Endothelial cell of umbilical vein (primary cell): ENCODE results near the gene SFSWAP. TPM values are rescaled to one million over a fixed set of nuclear protein-coding genes. Genes with fewer than 3 reads are reported as not detected.

Experiments
- BruUV-seq: library from RNA; stranded (reverse); fragments of 400-500 nt; replicated peaks from 2 replicates; lab custom pipeline; 2021; lab: Mats Ljungman, UMichigan
- CTCF ChIA-PET: fragments of 300-600, 350-600 bp; sonication (Branson Sonifier 250); formaldehyde crosslinking; loops from one replicate; lab custom pipeline; 2021; ENCODE audit warnings: antibody characterized with exemption, inconsistent platforms; lab: Charles Lee
- POLR2A ChIA-PET: fragments of 300-600, 350-600 bp; sonication (Branson Sonifier 250); formaldehyde crosslinking; loops from one replicate; lab custom pipeline; 2021; ENCODE audit warnings: antibody characterized with exemption, inconsistent platforms; lab: Charles Lee
- DNase-seq: peaks from one replicate; pipeline ENCODE4 v3.0.0-alpha.2; 2011; ENCODE audit warnings: low read depth, low spot score
- FAIRE-seq: peaks from 2 replicates; lab custom pipeline; 2011; peaks lifted over from hg19 to GRCh38; lab: Jason Lieb, UNC
- H2AFZ ChIP-seq: 2 replicates; pipeline ENCODE4 v1.6.0; 2012; ENCODE audit warnings: low read depth, low read length, control low read depth, inconsistent platforms
- H3K27ac ChIP-seq: 2 replicates; pipeline ENCODE4 v1.5.1; 2011; ENCODE audit warnings: low read depth, mild to moderate bottlenecking, control low read depth, low read length, moderate library complexity; ENCODE audit not compliant: insufficient read depth
- H3K27me3 ChIP-seq, 2 experiments: 2 replicates each; pipeline versions ENCODE4 v1.6.0 to v1.6.1; 2011; ENCODE audit warnings: low read length in 2 of 2, mixed read lengths in 1 of 2; ENCODE audit not compliant: control insufficient read depth in 2 of 2, insufficient read depth in 2 of 2
- H3K36me3 ChIP-seq, 2 experiments: 2 replicates in 1 of 2; 3 replicates in 1 of 2; pipeline ENCODE4 v1.5.1; 2011; ENCODE audit warnings: low read length in 2 of 2, mild to moderate bottlenecking in 1 of 2, moderate library complexity in 1 of 2; ENCODE audit not compliant: control insufficient read depth in 2 of 2, insufficient read depth in 2 of 2; ENCODE audit errors: extremely low read depth in 1 of 2
- H3K4me1 ChIP-seq: 3 replicates; pipeline ENCODE4 v1.5.1; 2011; ENCODE audit warnings: mild to moderate bottlenecking, low read length; ENCODE audit not compliant: control insufficient read depth, insufficient read depth; ENCODE audit errors: extremely low read depth
- H3K4me2 ChIP-seq: 2 replicates; pipeline ENCODE4 v1.6.1; 2011; ENCODE audit warnings: low read length, control low read depth, mixed read lengths; ENCODE audit not compliant: insufficient read depth
- H3K4me3 ChIP-seq, 3 experiments: fragments of 200-600 bp in 1 of 3; sonication (generic), shearing (Covaris generic) in 1 of 3; replicated peaks in 1 of 3; 2 replicates each; pipeline ENCODE4 v1.5.1; 2011 to 2016; ENCODE audit warnings: control low read depth in 3 of 3, low read length in 3 of 3, mild to moderate bottlenecking in 2 of 3, inconsistent platforms in 1 of 3, low read depth in 1 of 3, moderate library complexity in 1 of 3; ENCODE audit not compliant: insufficient read depth in 1 of 3
- H3K79me2 ChIP-seq: 2 replicates; pipeline ENCODE4 v1.6.0; 2012; ENCODE audit warnings: low read length, inconsistent platforms; ENCODE audit not compliant: control insufficient read depth, insufficient read depth
- H3K9ac ChIP-seq: replicated peaks from 2 replicates; pipeline ENCODE3; 2011; ENCODE audit warnings: low read length, control low read depth; ENCODE audit not compliant: insufficient read depth; ENCODE audit errors: extremely low read depth
- H3K9me1 ChIP-seq: replicated peaks from 3 replicates; pipeline ENCODE4 v1.6.0; 2011; ENCODE audit warnings: mild to moderate bottlenecking, low read length; ENCODE audit not compliant: control insufficient read depth, insufficient read depth; ENCODE audit errors: extremely low read depth
- H3K9me3 ChIP-seq: replicated peaks from 2 replicates; pipeline ENCODE4 v1.5.1; 2012; ENCODE audit warnings: low read length, inconsistent platforms; ENCODE audit not compliant: control insufficient read depth, insufficient read depth
- H4K20me1 ChIP-seq: replicated peaks from 2 replicates; pipeline ENCODE3; 2011; ENCODE audit warnings: mild to moderate bottlenecking, low read length; ENCODE audit not compliant: control insufficient read depth, insufficient read depth; ENCODE audit errors: extremely low read depth
- CTCF ChIP-seq, 2 donors: IDR thresholded peaks; 1 replicate in 1 of 2; 2 replicates in 1 of 2; pipeline ENCODE4 v1.5.1; 2011; ENCODE audit warnings: low read length in 2 of 2, mild to moderate bottlenecking in 2 of 2, moderate library complexity in 2 of 2, control low read depth in 1 of 2, inconsistent platforms in 1 of 2, low read depth in 1 of 2; ENCODE audit not compliant: insufficient read depth in 1 of 2; ENCODE audit errors: extremely low read depth in 1 of 2
- EZH2 ChIP-seq: IDR thresholded peaks from 2 replicates; pipeline ENCODE4 v1.6.1; 2012; ENCODE audit warnings: borderline replicate concordance, low read depth, mild to moderate bottlenecking, moderate library complexity, low read length, inconsistent platforms; ENCODE audit not compliant: severe bottlenecking
- FOS ChIP-seq: IDR thresholded peaks from 2 replicates; pipeline ENCODE4 v1.6.1; 2011; ENCODE audit warnings: mild to moderate bottlenecking, low read length, moderate library complexity, borderline replicate concordance; ENCODE audit not compliant: insufficient read depth
- GATA2 ChIP-seq: IDR thresholded peaks from 2 replicates; pipeline ENCODE4 v1.7.0; 2011; ENCODE audit warnings: low read depth, mild to moderate bottlenecking, moderate library complexity, mixed read lengths, low read length; ENCODE audit not compliant: insufficient read length, insufficient read depth
- JUN ChIP-seq: IDR thresholded peaks from 2 replicates; pipeline ENCODE4 v1.6.1; 2011; ENCODE audit warnings: borderline replicate concordance, low read depth; ENCODE audit not compliant: insufficient read length, insufficient read depth
- MAX ChIP-seq: IDR thresholded peaks from 2 replicates; pipeline ENCODE4 v1.6.1; 2011; ENCODE audit not compliant: insufficient read depth, insufficient read length
- MYC ChIP-seq: IDR thresholded peaks from one replicate; pipeline ENCODE4 v1.6.1; 2011; ENCODE audit warnings: mild to moderate bottlenecking, low read depth, low read length
- POLR2A ChIP-seq: IDR thresholded peaks from 2 replicates; pipeline ENCODE4 v1.6.1; 2012; ENCODE audit warnings: low read depth, mild to moderate bottlenecking, control low read depth, low read length
- POLR2AphosphoS5 ChIP-seq: IDR thresholded peaks from 2 replicates; pipeline ENCODE4 v1.6.1; 2012; ENCODE audit warnings: low read depth, mild to moderate bottlenecking, control low read depth, low read length, moderate library complexity; ENCODE audit not compliant: insufficient read depth
- dilution Hi-C: fragments of 300-500 bp; cut with MboI; formaldehyde crosslinking; loops from one replicate; pipeline ENCODE4 v1.15.0; 2019; ENCODE audit warnings: low sequenced_read_pairs; ENCODE audit not compliant: extremely low pct_ligation_motif_present
- intact Hi-C: fragments of 100-400 bp; cut with micrococcal nuclease; formaldehyde crosslinking; loops from one replicate; pipeline ENCODE4 v1.10.0; 2022
- polyA plus RNA-seq, 4 experiments: library from polyadenylated mRNA; depleted of rRNA in 3 of 4; stranded (reverse) in 3 of 4; unstranded in 1 of 4; fragments of >200 nt; gene quantifications; 2 replicates each; pipeline versions ENCODE4 v1.2.1 to v1.2.3, GENCODE V29; 2011 to 2012; ENCODE audit warnings: missing spikeins in 1 of 4
- total RNA-seq: library from RNA; stranded (reverse); gene quantifications from 2 replicates; pipeline ENCODE4 v1.2.3, GENCODE V29; 2021

SFSWAP gene
- total and polyA plus RNA-seq, 2 donors (not counting 3 experiments of a cell fraction or from before 2014, with no cell fraction given), result 38.1 to 53.3 TPM

GRCh38 chr12:131720241-131720640 lies 9.4 kb downstream of the SFSWAP start:
- H3K4me2 ChIP-seq, result no peak overlapping the region
- POLR2A ChIA-PET, result no interaction called here
- H3K4me3 ChIP-seq, result no peak overlapping the region
- dilution Hi-C loops, result no loop called here
- H2AFZ ChIP-seq, result no peak overlapping the region
- no peaks in the 10 kb centered on the region for H3K9me3 ChIP-seq
- DNase-seq (no peak), FAIRE-seq (no peak)
- no peak overlapping the region for H3K27ac ChIP-seq
- no peaks in the 10 kb centered on the region for H3K9me1 ChIP-seq
- TF ChIP-seq GATA2 (no peak), EZH2 (no peak), POLR2AphosphoS5 (no peak), MAX (no peak), JUN (no peak), FOS (no peak), MYC (no peak), POLR2A (no peak), CTCF (IDR thresholded peaks at IDR 0.05; ENCODE audit: extremely low read depth in 1 of 2, insufficient read depth in 1 of 2, low read depth in 1 of 2, low read length in 2 of 2) (no peak)
- no peaks in the 10 kb centered on the region for H4K20me1 ChIP-seq
- intact Hi-C loops, result no loop called here
- peaks cover 20 to 35% of the 10 kb centered on the region in 2 experiments for H3K36me3 ChIP-seq
- no peak overlapping the region for H3K9ac ChIP-seq
- H3K4me1 ChIP-seq, result no peaks in the 10 kb centered on the region
- CTCF ChIA-PET, result no interaction called here
- BruUV-seq, result no TSS peak
- H3K27me3 ChIP-seq, result no peaks in the 10 kb centered on the region
- peaks cover 36% of the 10 kb centered on the region for H3K79me2 ChIP-seq
